ENCODE measurements around the gene ZNF335.
A peak's percentile ranks its signal among the peaks of the same experiment; 100 is the strongest.
"Not testable (repeated sequence)": the region's sequence is repeated elsewhere in the genome, so short reads cannot be mapped to it uniquely, and the experiment has no call there.

Gene ZNF335

DNA sequence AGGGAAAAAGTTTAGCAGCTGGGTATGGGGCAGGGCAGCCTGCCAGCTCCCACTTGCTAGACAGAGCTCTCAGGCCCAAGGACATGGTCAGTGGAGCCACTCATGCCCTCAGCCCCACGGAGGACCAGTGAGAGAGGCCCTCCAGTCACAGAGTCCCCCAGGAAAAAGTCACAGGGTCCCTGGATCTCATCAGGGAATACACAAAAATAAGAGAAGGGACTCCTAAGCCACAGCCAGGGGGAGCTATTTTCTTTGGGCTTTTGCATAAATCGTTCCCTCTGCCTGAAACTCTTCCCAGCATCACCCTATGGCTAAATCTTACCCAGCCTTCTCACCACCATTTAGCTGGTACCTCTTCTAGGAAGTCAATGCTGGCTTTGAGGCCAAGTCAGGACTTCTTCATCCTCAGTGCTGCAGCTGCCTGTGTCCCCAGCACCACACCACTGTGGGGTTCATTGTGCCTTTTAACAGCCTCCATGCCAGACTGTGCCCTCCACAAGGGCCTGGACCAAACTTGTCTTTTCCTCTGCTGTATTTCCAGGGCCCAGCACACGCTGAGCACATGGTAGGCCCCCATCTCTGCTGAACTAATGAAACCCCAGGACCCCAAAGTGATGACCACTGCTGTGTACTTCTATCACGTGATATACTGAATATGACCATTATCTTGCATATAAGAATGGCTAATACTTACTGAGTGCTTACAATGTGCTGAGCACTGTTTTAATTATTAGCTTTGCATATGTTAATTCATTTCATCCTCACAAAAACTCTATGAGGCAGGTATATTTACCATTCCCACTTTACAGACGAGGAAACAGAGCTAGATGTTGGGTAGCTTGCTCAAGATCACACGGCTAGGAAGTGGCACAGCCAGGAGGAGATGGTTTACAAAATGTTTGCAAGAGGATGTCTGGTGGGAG, 2.0 kb downstream of the ZNF335 start:
- peak; percentile 35 for DNase-seq

DNA sequence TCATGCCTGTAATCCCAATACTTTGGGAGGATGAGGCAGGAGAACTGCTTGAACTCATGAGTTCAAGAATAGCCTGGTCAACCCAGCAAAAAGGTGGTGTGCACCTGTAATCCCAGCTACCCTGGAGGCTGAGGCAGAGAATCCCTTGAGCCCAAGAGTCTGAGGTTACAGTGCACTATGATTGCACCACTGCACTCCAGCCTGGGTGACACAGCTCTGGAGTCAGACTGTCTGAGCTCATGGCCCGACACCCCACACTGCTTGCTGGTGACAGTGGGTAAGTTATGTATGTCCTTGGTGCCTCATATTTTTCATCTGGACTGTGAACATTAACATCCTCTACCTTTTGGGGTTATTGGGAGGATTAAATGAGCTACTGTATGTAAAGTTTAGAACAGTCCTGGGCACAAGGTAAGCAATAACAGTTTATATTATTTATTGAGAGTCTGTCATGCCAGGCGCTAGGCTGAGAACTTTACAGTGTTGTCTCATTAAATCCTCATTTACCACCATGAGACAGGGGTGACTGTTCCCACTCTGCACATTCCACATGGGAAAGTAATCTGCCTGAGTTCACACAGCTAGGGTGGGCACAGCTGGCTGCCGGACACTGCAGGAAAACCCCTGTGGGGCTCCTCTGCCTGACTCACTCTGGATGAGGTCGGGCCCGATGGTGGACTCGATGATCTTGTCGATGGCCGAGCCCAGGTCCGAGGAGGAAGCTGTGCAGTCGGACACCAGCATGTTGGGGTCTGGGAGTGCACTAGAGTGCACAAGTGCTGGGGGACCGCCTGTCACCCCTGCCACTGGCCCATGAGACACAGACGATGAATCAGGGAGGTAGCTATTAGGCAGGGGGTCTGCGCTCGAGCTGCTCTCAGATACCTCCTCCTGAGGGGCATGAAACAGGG, 2.9 kb downstream of the ZNF335 start:
- DNase-seq, result no peak

DNA sequence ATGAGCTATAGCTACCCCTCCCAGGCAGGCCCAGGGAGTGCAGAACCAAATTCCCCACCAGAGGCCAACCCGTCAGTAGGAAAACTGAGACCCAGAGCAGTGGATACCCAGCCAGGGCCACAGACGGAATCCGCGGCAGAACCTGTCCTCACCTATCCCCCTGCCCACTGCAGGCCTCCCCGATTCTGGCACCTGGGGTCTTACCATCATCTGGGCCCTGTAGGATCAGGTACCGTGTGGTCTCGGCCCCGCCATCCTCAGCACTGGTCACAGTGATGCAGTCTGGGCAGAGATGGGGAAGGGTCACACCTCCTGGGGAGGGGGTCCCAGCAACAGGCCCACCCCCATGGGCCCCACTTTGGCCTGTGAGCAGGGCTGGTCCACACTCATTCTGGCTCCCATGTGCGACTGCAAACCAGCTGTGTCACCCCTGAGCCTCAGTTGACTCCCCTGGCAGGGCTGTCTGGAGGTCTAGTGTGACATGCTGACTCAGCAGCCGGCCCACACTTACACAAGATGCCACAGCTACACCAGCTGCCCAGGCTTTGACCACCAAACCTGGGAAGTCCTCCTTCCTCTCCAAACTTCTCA, 3.8 kb downstream of the ZNF335 start:
- no peak for DNase-seq

DNA sequence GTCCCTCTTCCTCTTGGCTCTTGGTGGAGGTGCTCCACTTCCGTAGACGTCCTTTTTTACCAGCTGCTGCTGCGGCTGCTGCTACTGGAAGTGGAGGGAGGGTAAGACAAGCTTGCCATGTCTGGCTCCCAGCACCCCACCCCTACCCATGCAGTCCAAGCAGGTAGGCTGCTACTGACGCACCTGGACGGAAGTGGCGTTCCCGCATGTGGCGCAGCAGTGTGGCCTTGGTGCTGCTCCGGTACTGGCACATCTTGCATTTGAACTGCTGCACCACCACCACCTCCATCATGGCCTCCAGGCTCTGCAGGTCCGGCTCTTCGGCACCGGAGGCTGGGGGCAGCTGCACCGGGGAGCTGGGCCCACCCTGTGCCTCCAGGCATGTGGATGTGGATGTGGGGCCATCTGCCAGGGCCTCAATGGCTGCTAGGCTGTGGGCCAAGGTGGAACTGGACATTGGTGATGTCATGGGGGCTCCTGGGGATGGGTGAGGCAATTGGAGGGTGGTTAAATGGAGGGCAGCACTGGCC, 4.4 kb downstream of the ZNF335 start:
- no peak for DNase-seq

DNA sequence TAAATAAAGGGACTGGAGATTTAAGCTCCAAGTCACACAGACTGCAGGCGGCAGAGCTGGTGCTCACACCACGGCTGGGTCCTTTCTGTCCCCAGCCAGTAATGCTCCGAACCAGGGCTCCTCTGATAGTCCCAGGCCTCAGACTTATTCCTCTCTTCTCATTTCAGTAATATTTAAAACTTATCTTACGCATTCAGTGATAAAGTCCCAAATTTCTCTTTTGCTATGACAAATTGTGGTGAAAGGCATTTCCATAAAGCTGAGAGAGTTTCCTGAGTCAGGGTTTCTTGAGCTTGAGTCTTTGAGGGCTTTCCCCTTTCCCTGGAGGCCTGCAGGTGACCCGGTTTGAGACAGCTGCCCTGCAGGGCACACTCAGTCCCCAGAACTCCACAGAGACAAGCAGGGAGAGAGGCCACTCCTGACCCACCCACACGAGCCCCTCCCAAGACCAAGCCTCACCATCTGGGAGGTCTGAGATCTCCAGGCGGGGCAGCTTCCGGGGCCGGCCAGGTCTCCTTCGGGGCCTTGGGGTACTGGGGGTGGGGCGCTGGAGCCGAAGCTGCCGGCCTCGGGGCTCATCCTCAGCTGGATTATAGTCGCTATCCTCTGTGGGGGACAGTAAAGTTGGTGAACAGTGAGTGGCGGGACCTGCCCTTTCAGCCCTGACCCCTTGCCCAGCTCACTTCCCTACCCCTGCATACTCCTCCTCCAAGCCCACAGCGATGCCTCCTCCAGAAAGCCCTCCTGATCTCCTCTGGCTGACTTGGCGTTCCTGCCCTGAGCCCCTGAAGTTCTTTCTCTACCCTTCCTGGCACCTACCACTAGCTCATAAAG, 6.6 kb downstream of the ZNF335 start:
- DNase-seq, result no peak

DNA sequence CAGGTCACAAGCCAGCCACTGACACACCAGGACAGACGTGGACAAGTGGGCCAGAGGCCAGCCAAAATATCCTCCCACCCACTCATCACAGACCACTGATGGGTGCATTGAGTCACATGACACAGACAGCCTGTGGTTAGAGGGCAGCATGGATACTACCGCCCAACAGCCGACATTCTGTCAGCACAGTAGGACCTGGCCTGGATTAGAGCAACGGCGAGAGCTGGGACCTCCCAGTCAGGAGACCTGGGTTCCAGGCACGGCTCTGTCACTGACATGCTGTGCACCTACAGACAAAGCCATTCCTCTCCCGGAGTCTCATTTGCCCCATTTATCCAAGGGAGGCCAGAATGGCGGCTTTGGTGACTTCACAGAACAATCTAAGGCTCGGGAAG, 8.0 kb downstream of the ZNF335 start:
- no peak for DNase-seq

DNA sequence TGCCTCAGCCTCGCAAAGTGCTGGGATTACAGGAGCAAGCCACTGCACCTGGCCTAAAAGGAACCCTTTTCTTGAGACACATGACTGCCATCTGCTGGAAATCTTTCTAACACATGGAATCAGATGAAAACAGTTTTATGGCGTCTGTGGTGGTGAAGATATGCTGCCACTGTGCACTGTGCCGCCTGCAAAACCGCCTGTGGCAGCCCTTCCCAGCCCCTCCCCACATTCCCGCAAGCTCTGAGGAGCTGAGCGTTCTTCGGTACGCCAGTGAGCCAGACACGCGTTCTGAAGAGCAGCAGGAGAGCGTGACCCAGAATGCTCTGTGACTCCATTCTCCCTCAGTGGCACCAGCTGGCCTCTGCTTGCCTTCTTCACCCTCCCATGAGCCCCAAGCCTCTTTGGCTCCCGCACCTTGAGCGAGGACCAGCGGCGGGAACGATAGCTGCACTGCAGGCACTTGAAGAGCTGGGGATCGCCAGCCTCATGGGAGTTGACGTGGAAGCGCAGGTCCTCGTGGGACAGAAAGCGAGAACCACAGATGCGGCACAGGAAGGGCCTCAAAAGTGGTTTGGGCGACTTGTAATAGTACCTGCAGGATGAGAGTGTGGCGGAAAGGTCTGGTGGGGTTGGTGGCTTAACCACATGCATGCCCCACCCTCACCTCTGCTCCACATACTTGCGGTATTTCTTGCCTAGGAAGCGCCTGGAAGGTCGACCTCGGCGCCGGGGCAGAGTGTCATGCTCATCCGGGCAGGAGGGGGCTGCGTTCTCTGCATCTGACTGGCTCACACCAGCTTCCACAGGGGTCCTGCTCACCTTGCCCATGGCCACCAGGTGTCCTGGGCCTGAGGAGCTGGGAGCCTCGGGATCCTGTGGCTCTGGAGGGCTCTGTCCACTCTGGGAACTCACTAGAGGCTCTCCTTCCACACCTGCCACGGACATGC, 8.7 kb downstream of the ZNF335 start:
- no peak for DNase-seq

DNA sequence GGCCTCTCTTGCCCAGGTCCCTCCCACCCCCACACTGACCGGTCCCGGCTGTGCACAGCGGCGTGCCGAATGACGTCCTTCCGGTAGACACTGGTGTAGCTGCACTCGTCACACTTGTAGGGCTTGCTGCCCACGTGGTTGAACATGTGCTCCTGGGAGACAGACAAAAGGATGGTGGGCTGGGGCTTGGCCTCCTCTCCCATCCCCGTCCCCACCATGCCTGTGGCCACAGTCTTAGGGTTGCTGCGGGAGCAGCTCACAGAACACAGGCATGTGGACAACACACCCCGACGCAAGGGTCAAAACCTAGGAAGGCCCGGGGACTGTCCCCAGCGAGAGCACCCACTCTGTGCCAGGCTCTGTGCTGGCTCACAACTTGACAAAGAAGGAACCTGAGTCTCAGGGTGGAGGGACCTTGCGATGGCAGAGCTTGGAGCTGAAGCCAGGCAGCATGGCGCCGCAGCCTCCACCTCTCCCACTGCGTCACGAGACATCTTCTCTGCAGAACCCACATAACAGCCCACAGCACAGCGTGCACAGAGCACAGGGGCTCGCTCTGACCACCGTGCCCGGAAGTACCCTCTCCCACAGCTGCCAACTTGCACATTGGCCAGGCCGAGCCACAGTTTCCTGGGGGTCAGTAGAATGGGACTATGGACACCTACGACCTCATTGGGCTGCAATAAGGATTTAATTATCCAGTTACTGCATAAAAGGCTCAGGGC, 9.8 kb downstream of the ZNF335 start:
- DNase-seq, result no peak

DNA sequence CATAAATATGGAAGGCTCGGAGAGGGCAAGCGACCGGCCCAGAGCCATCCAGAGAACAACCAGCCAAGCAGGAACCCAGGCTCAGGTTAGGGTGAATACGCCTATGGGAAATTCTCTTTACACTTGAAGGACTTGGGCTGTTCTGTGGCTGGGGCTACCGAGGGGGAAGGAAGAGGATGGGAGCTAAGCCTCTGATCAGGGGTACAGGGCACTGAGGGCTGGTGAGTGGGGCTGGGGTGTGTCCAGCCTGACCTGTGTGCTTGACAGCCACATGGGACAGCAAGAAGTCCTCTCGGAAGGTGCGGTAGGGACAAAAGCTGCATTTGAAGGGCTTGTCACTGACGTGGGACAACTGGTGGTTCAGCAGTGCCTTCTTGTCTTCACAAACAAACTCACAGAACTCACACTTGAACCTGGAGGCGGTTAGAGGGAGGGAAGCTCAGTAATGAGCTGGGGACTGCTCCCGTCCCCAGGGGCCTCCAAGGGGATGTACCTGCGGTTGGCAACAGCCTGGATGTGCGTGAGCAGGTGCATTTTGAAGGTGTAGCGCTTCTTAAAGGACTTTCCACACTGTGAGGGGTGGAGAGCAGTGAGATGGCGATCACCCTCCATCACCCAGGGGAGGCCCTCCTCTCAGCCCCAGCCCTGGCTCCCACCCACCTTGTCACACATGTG, 11.9 kb downstream of the ZNF335 start:
- DNase-seq, result no peak

DNA sequence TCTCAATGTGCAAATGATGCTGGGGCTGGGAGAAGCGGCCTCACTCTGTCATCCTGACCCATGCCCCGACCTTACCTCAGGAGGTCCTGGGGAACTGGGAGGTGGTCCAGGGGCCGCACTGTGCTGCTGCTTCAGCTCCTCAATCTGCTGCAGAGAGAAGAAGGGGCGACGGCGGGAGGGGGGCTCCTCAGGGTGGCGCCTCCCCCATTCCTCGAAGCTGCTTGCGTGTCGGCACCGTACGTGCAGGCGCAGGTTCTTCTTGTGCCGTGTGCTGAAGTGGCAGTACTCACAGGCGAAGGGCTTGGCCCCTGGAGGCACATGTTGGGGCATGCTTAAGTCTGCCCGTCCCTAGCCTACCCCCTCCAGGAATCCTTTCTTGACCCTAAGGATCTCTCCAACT, 12.9 kb downstream of the ZNF335 start:
- DNase-seq, result no peak

DNA sequence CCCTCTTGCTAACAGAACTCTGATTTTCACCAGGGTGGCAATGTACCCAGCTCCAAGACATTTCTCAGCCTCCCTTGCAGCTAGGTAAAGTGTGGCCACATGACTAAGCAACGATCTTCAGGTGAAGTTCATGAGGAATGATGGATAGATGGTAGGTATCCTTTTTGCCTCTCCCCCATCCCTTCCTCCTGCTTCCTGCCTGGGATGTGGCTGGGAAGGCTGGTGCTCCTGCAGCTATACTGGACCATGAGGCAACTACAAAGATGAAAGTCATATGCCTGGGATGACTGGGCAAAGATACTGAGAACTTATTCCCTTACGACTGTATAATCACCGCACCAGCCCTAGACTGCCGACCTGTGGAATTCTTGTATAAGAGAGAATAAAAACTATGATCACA, 13.4 kb downstream of the ZNF335 start:
- DNase-seq, result no peak

DNA sequence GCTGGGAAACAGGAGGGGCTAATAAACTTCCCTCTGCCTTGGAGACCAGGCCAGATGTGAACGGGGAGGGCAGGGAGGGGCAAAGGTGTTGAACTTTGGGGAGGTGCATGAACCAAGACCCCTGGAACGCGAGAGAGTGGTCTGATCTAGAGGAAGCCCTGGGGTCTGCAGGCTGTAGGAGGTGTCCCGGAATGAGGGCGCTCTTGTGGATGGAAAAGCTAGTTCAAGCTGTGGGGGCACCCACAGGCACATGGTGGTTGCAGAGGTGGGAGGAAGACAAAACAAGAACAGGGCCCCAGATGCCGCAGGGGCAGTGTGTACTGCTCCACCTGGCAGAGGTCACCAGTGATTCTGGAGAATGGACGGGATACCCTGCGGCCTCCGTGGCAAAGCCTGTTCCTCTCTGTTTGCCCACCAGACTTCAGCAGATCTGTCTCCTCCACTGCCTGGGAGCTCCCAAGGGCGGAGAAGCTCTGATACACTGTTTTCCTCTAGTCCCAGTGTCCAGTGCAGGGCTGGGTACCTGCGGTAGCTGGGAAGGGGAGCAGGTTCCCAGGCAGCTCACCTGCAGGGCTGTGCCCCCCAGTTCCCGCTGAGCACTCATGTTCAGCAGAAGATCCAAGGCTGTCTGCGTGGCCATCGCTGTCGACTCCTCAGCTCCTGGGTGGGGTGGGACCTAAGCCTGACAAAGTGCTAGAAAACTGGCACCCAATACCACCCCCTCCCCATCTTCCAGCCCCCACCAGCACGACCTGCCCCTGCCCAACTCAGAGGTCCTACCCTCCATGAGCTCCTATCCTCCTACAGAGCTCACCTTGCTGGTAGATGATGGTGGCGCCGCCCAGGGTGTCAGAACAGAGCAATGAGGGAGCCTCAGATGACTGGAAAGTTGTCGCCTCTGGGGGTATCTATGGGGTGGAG, 14.7 kb downstream of the ZNF335 start:
- no peak for DNase-seq

DNA sequence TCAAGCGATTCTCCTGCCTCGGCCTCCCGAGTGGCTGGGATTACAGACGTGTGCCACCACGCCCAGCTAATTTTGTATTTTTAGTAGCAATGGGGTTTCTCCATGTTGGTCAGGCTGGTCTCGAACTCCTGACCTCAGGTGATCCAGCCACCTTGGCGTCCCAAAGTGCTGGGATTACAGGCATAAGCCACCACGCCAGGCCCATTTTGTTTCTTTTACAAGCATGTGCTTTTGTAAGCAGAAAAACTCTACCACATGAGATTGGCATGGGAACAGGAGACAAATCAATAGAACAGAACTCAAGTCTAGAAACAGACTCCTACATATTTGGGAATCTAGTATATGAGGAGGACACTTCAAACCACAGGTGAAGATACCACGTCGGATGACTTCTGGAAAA, 15.7 kb downstream of the ZNF335 start:
- not testable (repeated sequence) for DNase-seq

DNA sequence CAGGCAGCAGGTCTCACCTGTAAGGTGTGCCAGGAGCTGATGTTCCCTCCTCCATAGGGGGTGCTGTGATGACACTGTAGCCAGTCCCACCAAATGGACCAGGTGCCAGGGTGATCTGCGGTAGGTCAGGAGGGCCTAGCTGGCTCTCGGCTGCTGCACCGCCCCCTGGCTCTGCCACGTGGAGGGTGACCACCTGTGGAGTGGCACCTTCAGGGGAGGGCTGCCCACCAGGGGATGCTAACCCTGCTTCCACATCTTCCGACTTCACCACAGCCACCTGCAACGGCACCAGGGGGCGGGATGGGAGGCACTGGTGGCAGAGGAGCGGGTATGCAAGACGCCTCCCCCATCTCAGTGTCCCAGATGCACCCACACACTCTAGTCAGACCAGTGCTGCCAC, 18.3 kb downstream of the ZNF335 start:
- DNase-seq, result no peak

DNA sequence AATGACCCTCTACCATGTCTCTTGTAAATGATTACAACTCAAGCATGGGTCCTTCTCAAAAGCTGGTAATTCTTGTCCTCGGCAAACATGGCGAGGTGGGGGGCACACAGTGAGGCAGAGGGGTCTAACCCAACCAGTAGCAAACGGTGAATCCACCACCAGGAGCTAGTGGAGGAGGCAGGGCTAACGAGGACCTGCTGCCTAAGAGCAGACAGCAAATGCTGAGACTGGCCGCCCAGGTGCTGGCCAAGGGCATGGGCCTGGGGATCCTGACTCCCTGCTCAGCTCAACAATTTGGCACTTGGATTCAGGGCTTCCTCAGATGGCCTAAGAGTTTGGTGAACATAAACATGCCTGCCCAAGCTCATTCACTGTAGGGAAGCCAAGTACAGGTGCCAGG, 19.1 kb downstream of the ZNF335 start:
- no peak for DNase-seq

DNA sequence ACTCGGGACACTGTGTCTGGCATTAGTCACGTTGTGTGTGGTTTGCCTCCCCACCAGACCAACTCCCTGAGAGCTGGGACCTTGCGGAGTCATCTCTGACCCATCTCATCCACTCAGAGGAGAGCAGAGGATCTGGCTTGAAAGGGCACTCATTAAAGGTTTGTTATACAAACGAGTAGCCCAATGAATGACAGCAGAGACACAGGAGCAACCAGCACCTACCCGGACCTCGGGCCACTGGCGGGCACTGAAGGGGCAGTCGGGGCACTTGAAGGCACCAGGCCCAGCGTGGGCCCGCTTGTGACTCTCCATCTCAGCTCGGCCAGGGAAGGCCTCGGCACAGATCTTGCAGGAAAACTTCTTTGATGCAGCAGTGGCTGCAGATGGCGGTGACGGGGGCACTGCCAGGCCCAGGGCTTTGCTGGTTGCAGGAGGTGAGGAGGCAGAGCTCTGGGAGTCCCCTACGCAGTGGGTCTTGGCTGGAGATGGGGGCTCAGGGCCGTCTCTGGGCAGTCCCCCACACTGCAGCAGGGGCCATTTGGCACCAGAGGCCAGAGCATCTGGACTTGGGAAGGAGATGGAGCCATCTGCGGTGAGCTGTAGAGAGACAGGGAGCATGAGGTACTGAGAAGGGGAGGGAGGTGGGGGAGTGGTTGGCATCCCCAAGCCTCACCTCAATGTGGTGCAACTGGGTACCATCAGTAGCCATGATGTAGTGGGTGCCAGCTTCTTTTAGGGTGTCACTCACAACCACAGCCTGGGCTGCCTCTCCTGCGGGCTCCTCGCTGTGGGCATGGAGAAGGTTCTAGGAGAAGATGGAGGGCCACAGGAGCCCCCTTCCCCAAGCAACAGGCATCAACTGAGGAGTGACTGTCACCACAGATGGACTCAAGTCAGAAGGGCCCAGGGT, 19.8 kb downstream of the ZNF335 start:
- no peak for DNase-seq

DNA sequence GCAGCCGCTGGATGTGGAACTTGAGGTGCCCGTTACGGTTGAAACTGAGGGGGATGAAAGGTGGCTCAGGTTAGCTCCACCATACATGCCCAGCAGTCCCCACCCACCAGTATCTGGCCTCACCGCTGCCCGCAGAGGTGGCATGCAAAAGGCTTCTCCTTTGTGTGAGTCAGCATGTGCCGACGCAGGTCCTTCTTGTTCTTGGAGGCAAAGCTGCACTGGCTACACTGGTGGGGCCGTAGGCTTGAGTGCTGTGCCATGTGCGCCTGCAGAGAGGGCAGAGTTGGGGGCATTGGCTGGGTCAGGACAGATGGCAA, 21.7 kb downstream of the ZNF335 start:
- no peak for DNase-seq

Data from NCI-H446 treated with DMSO at 0.1 percent for 48 hours (cell line).